Activated CD4-positive, alpha-beta memory T cell treated with anti-CD3 and anti-CD28 coated beads, Interleukin-2, amount 10 ng/mL, durations not matched to agents 7 days and 5 days (primary cell): ENCODE results near the gene LHFPL3. TPM values are rescaled to one million over a fixed set of nuclear protein-coding genes. Genes with fewer than 3 reads are reported as not detected.
"Not testable (repeated sequence)": the region's sequence is repeated elsewhere in the genome, so short reads cannot be mapped to it uniquely, and the experiment has no call there.

ENCODE experiments used
- CTCF ChIA-PET: fragments of 350-600 bp; sonication (Branson Sonifier 250); formaldehyde crosslinking; loops from one replicate; lab custom pipeline; 2021; ENCODE audit warnings: antibody characterized with exemption, inconsistent platforms; lab: Charles Lee
- POLR2A ChIA-PET: fragments of 350-600 bp; sonication (Branson Sonifier 250); formaldehyde crosslinking; loops from one replicate; lab custom pipeline; 2021; ENCODE audit warnings: antibody characterized with exemption; lab: Charles Lee
- DNase-seq: peaks from one replicate; pipeline ENCODE4 v3.0.0-alpha.2; 2020
- H3K27ac Mint-ChIP-seq: one replicate; pipeline ENCODE4 v1.8.0; 2021; ENCODE audit warnings: mild to moderate bottlenecking, mixed read lengths
- H3K27me3 Mint-ChIP-seq: one replicate; pipeline ENCODE4 v1.8.0; 2021; ENCODE audit warnings: mixed read lengths
- H3K36me3 Mint-ChIP-seq: one replicate; pipeline ENCODE4 v1.8.0; 2021; ENCODE audit warnings: low read depth, mixed read lengths
- H3K4me1 Mint-ChIP-seq: one replicate; pipeline ENCODE4 v1.8.0; 2021; ENCODE audit warnings: mixed read lengths
- H3K4me3 Mint-ChIP-seq: one replicate; pipeline ENCODE4 v1.8.0; 2021; ENCODE audit warnings: mild to moderate bottlenecking, mixed read lengths
- H3K9me3 Mint-ChIP-seq: one replicate; pipeline ENCODE4 v1.8.0; 2021; ENCODE audit warnings: mixed read lengths
- total RNA-seq, 2 experiments: library from RNA; stranded (reverse); gene quantifications; one replicate each; pipeline ENCODE4 v1.2.3, GENCODE V29; 2021

LHFPL3 gene
- total RNA-seq, 2 experiments from 2014 or later = not detected

- Mint-ChIP-seq H3K36me3 (no peaks in the 10 kb centered on the region), H3K4me3 (no peak overlapping the region), H3K4me1 (no peaks in the 10 kb centered on the region), H3K9me3 (no peaks in the 10 kb centered on the region), H3K27ac (no peak overlapping the region), H3K27me3 (no peaks in the 10 kb centered on the region)
- ChIA-PET POLR2A (no interaction called here), CTCF (no interaction called here)
- no peak for DNase-seq
These were observed 256.2 kb downstream of the LHFPL3 start for GRCh38 chr7:104584620-104585019.

- POLR2A ChIA-PET, H3K27me3 Mint-ChIP-seq, CTCF ChIA-PET, H3K4me3 Mint-ChIP-seq, H3K9me3 Mint-ChIP-seq, DNase-seq, H3K27ac Mint-ChIP-seq, H3K36me3 Mint-ChIP-seq, H3K4me1 Mint-ChIP-seq: not testable (repeated sequence)
These were observed 267.2 kb downstream of the LHFPL3 start for GRCh38 chr7:104595591-104595990.

- ChIA-PET POLR2A (no interaction called here), CTCF (no interaction called here)
- H3K36me3 Mint-ChIP-seq = no peaks in the 10 kb centered on the region
- H3K27ac Mint-ChIP-seq = no peak overlapping the region
- no peaks in the 10 kb centered on the region for H3K27me3 Mint-ChIP-seq
- H3K9me3 Mint-ChIP-seq = no peaks in the 10 kb centered on the region
- H3K4me1 Mint-ChIP-seq = no peaks in the 10 kb centered on the region
- H3K4me3 Mint-ChIP-seq = no peak overlapping the region
- DNase-seq = no peak
These were observed 275.6 kb downstream of the LHFPL3 start for GRCh38 chr7:104603957-104604356.

GRCh38 chr7:104604706-104605105 is 276.3 kb downstream of the LHFPL3 start:
- Mint-ChIP-seq H3K9me3 (no peaks in the 10 kb centered on the region), H3K4me3 (no peak overlapping the region), H3K36me3 (no peaks in the 10 kb centered on the region), H3K27ac (no peak overlapping the region), H3K4me1 (no peaks in the 10 kb centered on the region), H3K27me3 (no peaks in the 10 kb centered on the region)
- CTCF ChIA-PET = interaction anchor here (0.5 kb wide), 1 partner anchor 44 kb away, joined by 3 read pairs; no protein-coding TSS in a partner anchor
- POLR2A ChIA-PET = no interaction called here
- no peak for DNase-seq

- H3K27me3 Mint-ChIP-seq = no peaks in the 10 kb centered on the region
- no peak for DNase-seq
- H3K36me3 Mint-ChIP-seq = no peaks in the 10 kb centered on the region
- H3K9me3 Mint-ChIP-seq = no peaks in the 10 kb centered on the region
- H3K4me1 Mint-ChIP-seq = no peaks in the 10 kb centered on the region
- no peak overlapping the region for H3K27ac Mint-ChIP-seq
- no peak overlapping the region for H3K4me3 Mint-ChIP-seq
- CTCF ChIA-PET = no interaction called here
- POLR2A ChIA-PET = no interaction called here
These were observed 292.9 kb downstream of the LHFPL3 start for GRCh38 chr7:104621321-104621720.

- Mint-ChIP-seq H3K27me3 (no peaks in the 10 kb centered on the region), H3K9me3 (no peaks in the 10 kb centered on the region), H3K4me1 (no peaks in the 10 kb centered on the region), H3K36me3 (no peaks in the 10 kb centered on the region), H3K27ac (no peak overlapping the region), H3K4me3 (no peak overlapping the region)
- ChIA-PET POLR2A (no interaction called here), CTCF (interaction anchor here (0.5 kb wide), 1 partner anchor 221 kb away, joined by 3 read pairs; no protein-coding TSS in a partner anchor)
- no peak for DNase-seq
These were observed 297.6 kb downstream of the LHFPL3 start for GRCh38 chr7:104625956-104626355.

- no peaks in the 10 kb centered on the region for H3K27me3 Mint-ChIP-seq
- H3K27ac Mint-ChIP-seq = no peak overlapping the region
- H3K4me1 Mint-ChIP-seq = no peaks in the 10 kb centered on the region
- ChIA-PET POLR2A (no interaction called here), CTCF (no interaction called here)
- H3K9me3 Mint-ChIP-seq = no peaks in the 10 kb centered on the region
- H3K36me3 Mint-ChIP-seq = no peaks in the 10 kb centered on the region
- no peak for DNase-seq
- no peak overlapping the region for H3K4me3 Mint-ChIP-seq
These were observed 299.1 kb downstream of the LHFPL3 start for GRCh38 chr7:104627516-104627915.

- no peaks in the 10 kb centered on the region for H3K36me3 Mint-ChIP-seq
- H3K27me3 Mint-ChIP-seq = no peaks in the 10 kb centered on the region
- POLR2A ChIA-PET = no interaction called here
- H3K4me3 Mint-ChIP-seq = no peak overlapping the region
- H3K9me3 Mint-ChIP-seq = no peaks in the 10 kb centered on the region
- no peak overlapping the region for H3K27ac Mint-ChIP-seq
- DNase-seq = no peak
- no peaks in the 10 kb centered on the region for H3K4me1 Mint-ChIP-seq
- CTCF ChIA-PET = no interaction called here
These were observed 299.6 kb downstream of the LHFPL3 start for GRCh38 chr7:104628017-104628416.

GRCh38 chr7:104629408-104629807 is 301.0 kb downstream of the LHFPL3 start:
- ChIA-PET CTCF (no interaction called here), POLR2A (no interaction called here)
- no peak for DNase-seq
- Mint-ChIP-seq H3K4me3 (no peak overlapping the region), H3K27me3 (no peaks in the 10 kb centered on the region), H3K27ac (no peak overlapping the region), H3K36me3 (no peaks in the 10 kb centered on the region), H3K4me1 (no peaks in the 10 kb centered on the region), H3K9me3 (no peaks in the 10 kb centered on the region)

DNA sequence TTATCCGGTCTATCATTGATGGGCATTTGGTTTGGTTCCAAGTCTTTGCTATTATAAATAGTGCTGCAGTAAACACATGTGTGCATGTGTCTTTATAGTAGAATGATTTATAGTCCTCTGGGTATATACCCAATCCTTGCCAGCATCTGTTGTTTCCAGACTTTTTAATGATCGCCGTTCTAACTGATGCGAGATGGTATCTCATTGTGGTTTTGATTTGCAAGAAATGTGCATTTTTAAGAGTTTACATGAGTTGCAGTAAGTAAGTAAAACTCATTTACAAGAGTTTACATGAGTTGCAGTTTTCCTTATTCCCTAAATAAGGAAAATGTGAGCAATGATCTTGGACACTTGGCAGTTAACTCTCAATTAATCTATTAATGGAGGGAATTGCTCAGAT is 312.1 kb downstream of the LHFPL3 start:
- H3K9me3 Mint-ChIP-seq = no peaks in the 10 kb centered on the region
- CTCF ChIA-PET = no interaction called here
- H3K36me3 Mint-ChIP-seq = no peaks in the 10 kb centered on the region

GRCh38 chr7:104642560-104642959 is 314.2 kb downstream of the LHFPL3 start:
- Mint-ChIP-seq H3K27me3 (peaks cover 8% of the 10 kb centered on the region), H3K27ac (no peak overlapping the region), H3K4me1 (no peaks in the 10 kb centered on the region), H3K9me3 (no peaks in the 10 kb centered on the region), H3K4me3 (no peak overlapping the region), H3K36me3 (no peaks in the 10 kb centered on the region)
- no peak for DNase-seq
- ChIA-PET POLR2A (interaction anchor here (1.0 kb wide), 1 partner anchor 32 kb away, joined by 3 read pairs; no protein-coding TSS in a partner anchor), CTCF (interaction anchor here (2.1 to 4.2 kb wide), 2 partner anchors 205 to 276 kb away, joined by 9 to 36 read pairs; no protein-coding TSS in a partner anchor)

More for the DNA sequence above, 312.1 kb downstream of the LHFPL3 start:
- no peak for DNase-seq
- Mint-ChIP-seq H3K4me3 (no peak overlapping the region), H3K27ac (no peak overlapping the region), H3K4me1 (no peaks in the 10 kb centered on the region), H3K27me3 (peaks cover 8% of the 10 kb centered on the region)
- POLR2A ChIA-PET = no interaction called here

DNA sequence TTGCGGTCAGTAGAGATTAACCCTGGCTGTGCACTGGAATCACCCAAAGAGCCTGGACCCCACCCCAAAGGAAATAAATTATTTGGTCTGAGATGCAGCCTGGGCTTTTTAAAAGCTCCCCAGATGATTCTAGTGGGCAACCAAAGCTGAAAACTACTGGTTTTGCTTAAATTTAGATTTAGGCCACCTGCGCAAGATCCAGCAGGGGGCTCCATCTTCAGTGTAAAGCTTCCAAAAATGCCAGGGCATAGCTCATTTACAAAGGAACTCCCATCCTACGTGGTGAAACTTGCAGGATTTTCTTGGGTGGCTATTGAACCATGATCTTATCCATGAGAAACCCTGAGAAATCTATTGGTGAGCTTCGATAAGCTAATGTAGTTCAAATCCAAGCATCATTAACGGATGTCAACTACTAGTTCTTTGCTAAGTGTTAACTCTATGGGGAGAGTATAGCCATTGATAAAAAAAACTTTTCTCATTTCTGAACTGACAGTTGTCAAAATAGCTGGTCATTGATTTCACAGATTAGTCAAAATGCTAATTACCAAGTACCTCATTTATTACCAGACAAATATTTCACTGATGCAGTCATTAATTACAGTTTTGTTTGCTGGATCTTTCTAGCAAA is 315.3 kb downstream of the LHFPL3 start:
- POLR2A ChIA-PET = no interaction called here
- DNase-seq = no peak

GRCh38 chr7:104650991-104651640 is 322.7 kb downstream of the LHFPL3 start:
- H3K4me1 Mint-ChIP-seq = no peaks in the 10 kb centered on the region
- DNase-seq = no peak
- ChIA-PET CTCF (interaction anchor here (0.6 kb wide), 1 partner anchor 267 kb away, joined by 3 read pairs; no protein-coding TSS in a partner anchor), POLR2A (no interaction called here)
- no peaks in the 10 kb centered on the region for H3K36me3 Mint-ChIP-seq
- H3K27me3 Mint-ChIP-seq = no peaks in the 10 kb centered on the region
- no peak overlapping the region for H3K27ac Mint-ChIP-seq
- H3K9me3 Mint-ChIP-seq = no peaks in the 10 kb centered on the region
- H3K4me3 Mint-ChIP-seq = no peak overlapping the region

More for the DNA sequence above, 315.3 kb downstream of the LHFPL3 start:
- Mint-ChIP-seq H3K27me3 (peaks cover 8% of the 10 kb centered on the region), H3K9me3 (no peaks in the 10 kb centered on the region), H3K4me1 (no peaks in the 10 kb centered on the region), H3K4me3 (no peak overlapping the region), H3K36me3 (no peaks in the 10 kb centered on the region), H3K27ac (no peak overlapping the region)
- CTCF ChIA-PET = interaction anchor here (0.9 to 4.2 kb wide), 4 partner anchors 9 to 275 kb away, joined by 3 to 36 read pairs (median 6); no protein-coding TSS in a partner anchor
